IMR-90 (cell line): ENCODE results near the gene COL23A1. TPM values are rescaled to one million over a fixed set of nuclear protein-coding genes. Genes with fewer than 3 reads are reported as not detected.

Experiments
- ATAC-seq: fragments of 200-7000 bp; cut with Tn5 transposase; 2 replicates; pipeline ENCODE4 v1.9.1; 2020; ENCODE audit warnings: low read depth, mild to moderate bottlenecking, moderate library complexity
- BruUV-seq: library from RNA; stranded (reverse); fragments of 400-500 nt; replicated peaks from 2 replicates; lab custom pipeline; 2021; lab: Mats Ljungman, UMichigan
- CTCF ChIA-PET: fragments of 300-600 bp; formaldehyde crosslinking; extraction: SDS; loops from one replicate; lab custom pipeline; 2021; ENCODE audit warnings: antibody characterized with exemption; lab: Yijun Ruan, JAX
- POLR2A ChIA-PET: fragments of 300-600 bp; sonication (Branson Sonifier 250); formaldehyde crosslinking; loops from one replicate; lab custom pipeline; 2022; ENCODE audit warnings: antibody characterized with exemption; ENCODE audit not compliant: unreplicated experiment; lab: Charles Lee
- DNase-seq: peaks from one replicate; pipeline ENCODE4 v3.0.0; 2013
- H2AFZ ChIP-seq: replicated peaks from 2 replicates; pipeline ENCODE3; 2013; ENCODE audit warnings: low read length, mild to moderate bottlenecking; ENCODE audit not compliant: poor library complexity
- H2AK5ac ChIP-seq: 2 replicates; pipeline ENCODE4 v1.6.1; 2013; ENCODE audit warnings: low read depth, low read length, inconsistent platforms
- H2AK9ac ChIP-seq: replicated peaks from 2 replicates; pipeline ENCODE3; 2013; ENCODE audit warnings: mild to moderate bottlenecking, low read depth, low read length, moderate library complexity; ENCODE audit not compliant: poor library complexity
- H2BK120ac ChIP-seq: 2 replicates; pipeline ENCODE4 v1.6.1; 2013; ENCODE audit warnings: low read depth, low read length, inconsistent platforms
- H2BK15ac ChIP-seq: 3 replicates; pipeline ENCODE4 v1.6.1; 2013; ENCODE audit warnings: low read depth, low read length, inconsistent platforms
- H2BK20ac ChIP-seq: 2 replicates; pipeline ENCODE4 v1.6.1; 2013; ENCODE audit warnings: low read depth, mild to moderate bottlenecking, inconsistent platforms, low read length, moderate library complexity
- H2BK5ac ChIP-seq: 2 replicates; pipeline ENCODE4 v1.6.1; 2013; ENCODE audit warnings: mild to moderate bottlenecking, low read depth, low read length, inconsistent platforms; ENCODE audit not compliant: poor library complexity, severe bottlenecking
- H3K14ac ChIP-seq: replicated peaks from 2 replicates; pipeline ENCODE4 v1.6.1; 2013; ENCODE audit warnings: low read depth, low read length, inconsistent platforms
- H3K18ac ChIP-seq: 2 replicates; pipeline ENCODE4 v1.6.1; 2013; ENCODE audit warnings: low read depth, low read length, control low read depth
- H3K23ac ChIP-seq: 2 replicates; pipeline ENCODE4 v1.6.1; 2013; ENCODE audit warnings: low read depth, low read length, inconsistent platforms
- H3K27ac ChIP-seq: 2 replicates; pipeline ENCODE4 v1.5.1; 2013; ENCODE audit warnings: mild to moderate bottlenecking, control low read depth, low read length; ENCODE audit not compliant: insufficient read depth
- H3K27me3 ChIP-seq: 2 replicates; pipeline ENCODE4 v1.6.1; 2013; ENCODE audit warnings: low read length; ENCODE audit not compliant: control insufficient read depth, insufficient read depth
- H3K36me3 ChIP-seq: 2 replicates; pipeline ENCODE4 v1.6.1; 2013; ENCODE audit warnings: low read length, mixed read lengths; ENCODE audit not compliant: control insufficient read depth, insufficient read depth
- H3K4ac ChIP-seq: 2 replicates; pipeline ENCODE4 v1.6.1; 2013; ENCODE audit warnings: low read depth, low read length, inconsistent platforms
- H3K4me1 ChIP-seq: 2 replicates; pipeline ENCODE4 v1.6.1; 2013; ENCODE audit warnings: low read length, mixed read lengths; ENCODE audit not compliant: control insufficient read depth, insufficient read depth
- H3K4me2 ChIP-seq: 2 replicates; pipeline ENCODE4 v1.6.1; 2013; ENCODE audit warnings: low read depth, mild to moderate bottlenecking, control low read depth, low read length, moderate library complexity
- H3K4me3 ChIP-seq: 2 replicates; pipeline ENCODE4 v1.5.1; 2013; ENCODE audit warnings: low read depth, mild to moderate bottlenecking, control low read depth, low read length, moderate library complexity; ENCODE audit not compliant: insufficient read depth
- H3K56ac ChIP-seq: 2 replicates; pipeline ENCODE4 v1.6.1; 2013; ENCODE audit warnings: low read length, inconsistent platforms; ENCODE audit not compliant: insufficient read depth; ENCODE audit errors: extremely low read depth
- H3K79me1 ChIP-seq, 2 experiments: 2 replicates each; pipeline ENCODE4 v1.6.1; 2013; ENCODE audit warnings: low read length in 2 of 2, inconsistent platforms in 1 of 2, low read depth in 1 of 2
- H3K9ac ChIP-seq: 2 replicates; pipeline ENCODE4 v1.6.1; 2013; ENCODE audit warnings: low read depth, low read length, control low read depth
- H3K9me1 ChIP-seq: 2 replicates; pipeline ENCODE4 v1.6.1; 2013; ENCODE audit warnings: low read length, inconsistent platforms; ENCODE audit not compliant: insufficient read depth
- H3K9me3 ChIP-seq: 2 replicates; pipeline ENCODE4 v1.6.1; 2013; ENCODE audit warnings: low read length; ENCODE audit not compliant: control insufficient read depth, insufficient read depth
- H4K20me1 ChIP-seq: 2 replicates; pipeline ENCODE4 v1.6.1; 2013; ENCODE audit warnings: low read length, inconsistent platforms; ENCODE audit not compliant: insufficient read depth
- H4K5ac ChIP-seq: 2 replicates; pipeline ENCODE4 v1.6.1; 2013; ENCODE audit warnings: mild to moderate bottlenecking, low read depth, low read length, control low read depth
- H4K8ac ChIP-seq, 2 experiments: 2 replicates each; pipeline ENCODE4 v1.6.1; 2013; ENCODE audit warnings: low read depth in 2 of 2, low read length in 2 of 2, control low read depth in 1 of 2, inconsistent platforms in 1 of 2
- H4K91ac ChIP-seq: 2 replicates; pipeline ENCODE4 v1.6.1; 2013; ENCODE audit warnings: low read depth, low read length, inconsistent platforms; ENCODE audit not compliant: insufficient read depth
- CTCF ChIP-seq: conservative IDR thresholded peaks from 2 replicates; pipeline ENCODE4 v1.5.1; 2012; ENCODE audit warnings: mild to moderate bottlenecking, low read depth, low read length, improper control_type of control experiment
- MAFK ChIP-seq: IDR thresholded peaks from 2 replicates; pipeline ENCODE4 v1.6.1; 2012; ENCODE audit warnings: low read depth, low read length, improper control_type of control experiment
- MAZ ChIP-seq: IDR thresholded peaks from 2 replicates; pipeline ENCODE4 v1.6.1; 2012; ENCODE audit warnings: low read depth, mild to moderate bottlenecking, low read length, improper control_type of control experiment, moderate library complexity, borderline replicate concordance
- POLR2A ChIP-seq: IDR thresholded peaks from 2 replicates; pipeline ENCODE4 v1.6.1; 2012; ENCODE audit warnings: mild to moderate bottlenecking, low read depth, low read length
- RCOR1 ChIP-seq: IDR thresholded peaks from 2 replicates; pipeline ENCODE4 v1.6.1; 2012; ENCODE audit warnings: mild to moderate bottlenecking, low read length, improper control_type of control experiment; ENCODE audit not compliant: insufficient replicate concordance
- RFX5 ChIP-seq: IDR thresholded peaks from 2 replicates; pipeline ENCODE4 v1.8.0; 2012; ENCODE audit warnings: low read depth, mild to moderate bottlenecking, low read length, moderate library complexity
- SMC3 ChIP-seq: fragments of 150-350 bp; IDR thresholded peaks from 2 replicates; pipeline ENCODE4 v1.6.1; 2016; ENCODE audit warnings: low read depth, mild to moderate bottlenecking, antibody characterized with exemption, low read length, moderate library complexity
- USF2 ChIP-seq: fragments of 150-350 bp; IDR thresholded peaks from 2 replicates; pipeline ENCODE4 v1.6.1; 2017; ENCODE audit warnings: mild to moderate bottlenecking, antibody characterized with exemption, low read length, low read depth
- WGBS, 2 experiments: methylation state at CpG; one replicate each; pipeline versions ENCODE4 v1.1.5 to v1.1.7; 2013; ENCODE audit warnings: missing lambda C conversion rate in 2 of 2; ENCODE audit not compliant: insufficient read length in 1 of 2; ENCODE audit errors: extremely low coverage in 2 of 2; 5-methylcytosine and 5-hydroxymethylcytosine counted together
- dilution Hi-C: fragments of 300-500 bp; cut with HindIII; formaldehyde crosslinking; loops from one replicate; pipeline ENCODE4 v1.14.3; 2018; ENCODE audit warnings: low sequenced_read_pairs; ENCODE audit not compliant: unreplicated experiment
- in situ Hi-C: fragments of 300-500 bp; cut with MboI; formaldehyde crosslinking; loops from 3 replicates; pipeline ENCODE4 v1.14.3; 2019; ENCODE audit warnings: low sequenced_read_pairs, inconsistent platforms, mixed read lengths
- intact Hi-C: fragments of 100-400 bp; cut with micrococcal nuclease; formaldehyde crosslinking; loops from 2 replicates; pipeline ENCODE4 v1.10.0; 2022
- polyA plus RNA-seq, 3 experiments: library from polyadenylated mRNA; depleted of rRNA; stranded (reverse); fragments of >200 nt; gene quantifications; 2 replicates each; pipeline ENCODE4 v1.2.3, GENCODE V29; 2012; ENCODE audit warnings: low replicate concordance in 1 of 3
- total RNA-seq: library from RNA; depleted of rRNA; stranded (reverse); fragments of >200 nt; gene quantifications from 2 replicates; pipeline ENCODE4 v1.2.3, GENCODE V29; 2012

The COL23A1 gene
- total and polyA plus RNA-seq, 2 of the 4 experiments (the other 2 are of a cell fraction): not detected

GRCh38 chr5:178334861-178335260 lies 255.3 kb downstream of the COL23A1 start:
- no peak overlapping the region for H2AK9ac ChIP-seq
- ATAC-seq: no peak
- no peak overlapping the region for H2BK20ac ChIP-seq
- H3K4ac ChIP-seq: no peak overlapping the region
- H3K4me1 ChIP-seq: no peaks in the 10 kb centered on the region
- TF ChIP-seq RCOR1: no peak
- TF ChIP-seq POLR2A: no peak
- no peak for TF ChIP-seq USF2
- TF ChIP-seq RFX5: no peak
- no peak for TF ChIP-seq MAFK
- TF ChIP-seq SMC3: no peak
- no peak for TF ChIP-seq CTCF
- TF ChIP-seq MAZ: no peak
- no peak overlapping the region for H3K4me2 ChIP-seq
- BruUV-seq: no TSS peak
- H3K23ac ChIP-seq: no peak overlapping the region
- DNase-seq: no peak
- H3K4me3 ChIP-seq: no peak overlapping the region
- no peaks in the 10 kb centered on the region for H4K20me1 ChIP-seq
- H3K36me3 ChIP-seq: no peaks in the 10 kb centered on the region
- H3K27ac ChIP-seq: no peak overlapping the region
- H3K14ac ChIP-seq: no peak overlapping the region
- no peaks in the 10 kb centered on the region for H3K9me1 ChIP-seq
- in situ Hi-C loops: no loop called here
- H2BK15ac ChIP-seq: no peak overlapping the region
- no peak overlapping the region for H2BK5ac ChIP-seq
- no CpG with 5 or more reads among the region's 8 CpGs for WGBS, 2 experiments
- no peaks in the 10 kb centered on the region; the same call in 1 of the 2 replicates for H3K27me3 ChIP-seq
- H3K9me3 ChIP-seq: peaks cover 2% of the 10 kb centered on the region
- ChIA-PET POLR2A (no interaction called here), CTCF (no interaction called here)
- H3K18ac ChIP-seq: no peak overlapping the region
- no peak overlapping the region for H4K5ac ChIP-seq
- H3K79me1 ChIP-seq: no peaks in the 10 kb centered on the region
- H2AFZ ChIP-seq: no peak overlapping the region
- H4K8ac ChIP-seq: no peak overlapping the region
- no peak overlapping the region for H3K9ac ChIP-seq
- no peak overlapping the region for H3K56ac ChIP-seq
- no peak overlapping the region for H4K91ac ChIP-seq
- no peak overlapping the region for H2BK120ac ChIP-seq
- intact Hi-C loops: no loop called here
- H2AK5ac ChIP-seq: no peak overlapping the region
- dilution Hi-C loops: no loop called here
